Ureter (tissue), 1 donor: Measurements from ENCODE around the gene GPR171. TPM values are rescaled to one million over a fixed set of nuclear protein-coding genes. Genes with fewer than 3 reads are reported as not detected.
"Not testable (repeated sequence)": the region's sequence is repeated elsewhere in the genome, so short reads cannot be mapped to it uniquely, and the experiment has no call there.

Source experiments
- DNase-seq: peaks from one replicate; pipeline ENCODE4 v3.0.0-alpha.2; 2020; ENCODE audit warnings: low spot score
- total RNA-seq: library from RNA; stranded (reverse); gene quantifications from one replicate; pipeline ENCODE4 v1.2.4, GENCODE V29; 2023
- donor health status: DM: yes; HTN: yes; CAD: no.

GPR171 gene
- 4.7 TPM for total RNA-seq

GRCh38 chr3:151203051-151203420, at the start of gene GPR171:
Gene GPR171 (minus strand): TSS chr3:151203216. CDS start chr3:151199386, 3,830 bp downstream.
- no peak for DNase-seq

- DNase-seq = no peak
These were observed 45.8 kb upstream of the GPR171 start for GRCh38 chr3:151248772-151249337.

GRCh38 chr3:151242006-151242405, 39.0 kb upstream of the GPR171 start:
- not testable (repeated sequence) for DNase-seq

- DNase-seq = no peak
These were observed 33.7 kb upstream of the GPR171 start for GRCh38 chr3:151236736-151237135.

GRCh38 chr3:151236316-151236715, 33.3 kb upstream of the GPR171 start:
- DNase-seq = no peak

- no peak for DNase-seq
These were observed 31.8 kb upstream of the GPR171 start for GRCh38 chr3:151234825-151235224.

GRCh38 chr3:151232991-151233390, 30.0 kb upstream of the GPR171 start:
- DNase-seq = no peak

GRCh38 chr3:151232403-151232802, 29.4 kb upstream of the GPR171 start:
- not testable (repeated sequence) for DNase-seq

GRCh38 chr3:151230646-151231045, 27.6 kb upstream of the GPR171 start:
- DNase-seq = no peak

- no peak for DNase-seq
These were observed 25.6 kb upstream of the GPR171 start for GRCh38 chr3:151228666-151229040.

GRCh38 chr3:151227807-151228665, 25.0 kb upstream of the GPR171 start:
- DNase-seq = peak; percentile 80

GRCh38 chr3:151227266-151227806, 24.3 kb upstream of the GPR171 start:
- no peak for DNase-seq

GRCh38 chr3:151226825-151227224, 23.8 kb upstream of the GPR171 start:
- no peak for DNase-seq

GRCh38 chr3:151226088-151226563, 23.1 kb upstream of the GPR171 start:
- no peak for DNase-seq

- no peak for DNase-seq
These were observed 22.3 kb upstream of the GPR171 start for GRCh38 chr3:151225040-151225975.

GRCh38 chr3:151224268-151224866, 21.4 kb upstream of the GPR171 start:
- no peak for DNase-seq

GRCh38 chr3:151219056-151219455, 16.0 kb upstream of the GPR171 start:
- DNase-seq = no peak

GRCh38 chr3:151218136-151218535, 15.1 kb upstream of the GPR171 start:
- no peak for DNase-seq

GRCh38 chr3:151216641-151217607, 13.9 kb upstream of the GPR171 start:
- no peak for DNase-seq

- no peak for DNase-seq
These were observed 11.4 kb upstream of the GPR171 start for GRCh38 chr3:151214459-151214858.
